ENCODE measurements around the gene MAML2.

MAML2 gene

GRCh38 chr11:96082002-96082899 is 260.7 kb downstream of the MAML2 start:
- no peaks in the 10 kb centered on the region for H3K36me3 ChIP-seq (ENCODE audit: insufficient read depth, low read length)
- no peaks in the 10 kb centered on the region for H3K9me3 ChIP-seq (ENCODE audit: control insufficient read depth, insufficient read depth, low read length)
- no peak overlapping the region for H3K9ac ChIP-seq (ENCODE audit: low read depth, low read length)
- H3K4me1 ChIP-seq (ENCODE audit: insufficient read depth, low read length): peaks cover 33% of the 10 kb centered on the region

DNA sequence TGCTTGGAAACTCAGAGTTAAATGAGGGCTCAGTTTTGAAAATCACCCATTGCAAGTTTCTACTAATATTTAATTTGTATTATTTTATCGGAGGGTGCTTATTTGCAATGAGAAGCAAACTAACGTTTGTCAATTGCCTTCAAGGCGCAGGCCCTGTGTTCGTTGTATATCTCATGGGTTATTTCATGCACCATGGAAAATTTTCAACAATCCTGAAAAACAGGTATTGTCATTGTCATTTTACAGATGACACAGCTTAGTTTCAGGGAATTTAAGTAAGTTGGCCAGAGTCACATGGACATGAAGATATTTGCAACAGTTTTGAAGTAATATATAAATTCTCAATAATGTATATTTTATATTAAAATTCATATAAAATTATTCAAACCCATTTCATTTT is 261.4 kb downstream of the MAML2 start:
- Histone ChIP-seq H3K9me3 (ENCODE audit: control insufficient read depth, insufficient read depth, low read length) (no peaks in the 10 kb centered on the region), H3K4me1 (ENCODE audit: insufficient read depth, low read length) (peaks cover 33% of the 10 kb centered on the region), H3K9ac (ENCODE audit: low read depth, low read length) (no peak overlapping the region), H3K36me3 (ENCODE audit: insufficient read depth, low read length) (no peaks in the 10 kb centered on the region)

GRCh38 chr11:96079691-96080090 is 263.3 kb downstream of the MAML2 start:
- Histone ChIP-seq H3K9me3 (ENCODE audit: control insufficient read depth, insufficient read depth, low read length) (no peaks in the 10 kb centered on the region), H3K9ac (ENCODE audit: low read depth, low read length) (no peak overlapping the region), H3K36me3 (ENCODE audit: insufficient read depth, low read length) (no peaks in the 10 kb centered on the region), H3K4me1 (ENCODE audit: insufficient read depth, low read length) (peaks cover 43% of the 10 kb centered on the region)

DNA sequence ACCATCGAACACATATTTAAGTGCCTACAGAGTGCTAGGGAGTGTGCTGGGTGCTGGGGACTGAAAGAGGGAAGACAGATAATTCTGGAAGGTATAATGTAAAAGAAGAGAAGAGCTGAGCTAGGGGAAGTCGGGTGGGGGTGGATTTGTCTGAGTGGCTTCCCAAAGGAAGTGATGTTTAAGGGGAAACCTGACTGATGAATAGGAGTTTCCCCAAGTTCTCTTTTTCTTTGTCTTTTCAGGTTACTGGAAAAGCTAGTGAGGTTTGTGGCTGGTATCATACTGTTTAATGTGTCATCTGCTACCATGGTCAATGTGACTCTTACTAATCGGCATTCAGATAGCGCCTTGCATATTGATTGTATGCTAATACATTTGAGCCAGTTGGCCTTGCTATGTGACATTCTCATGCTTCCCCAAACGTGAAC is 267.4 kb downstream of the MAML2 start:
- Histone ChIP-seq H3K36me3 (ENCODE audit: insufficient read depth, low read length) (no peaks in the 10 kb centered on the region), H3K4me1 (ENCODE audit: insufficient read depth, low read length) (peaks cover 16% of the 10 kb centered on the region), H3K9me3 (ENCODE audit: control insufficient read depth, insufficient read depth, low read length) (no peaks in the 10 kb centered on the region), H3K9ac (ENCODE audit: low read depth, low read length) (no peak overlapping the region)

GRCh38 chr11:96074551-96075310 is 268.3 kb downstream of the MAML2 start:
- Histone ChIP-seq H3K9me3 (ENCODE audit: control insufficient read depth, insufficient read depth, low read length) (no peaks in the 10 kb centered on the region), H3K9ac (ENCODE audit: low read depth, low read length) (no peak overlapping the region), H3K36me3 (ENCODE audit: insufficient read depth, low read length) (no peaks in the 10 kb centered on the region), H3K4me1 (ENCODE audit: insufficient read depth, low read length) (peaks cover 15% of the 10 kb centered on the region)

GRCh38 chr11:96073536-96073935 is 269.5 kb downstream of the MAML2 start:
- Histone ChIP-seq H3K36me3 (ENCODE audit: insufficient read depth, low read length) (no peaks in the 10 kb centered on the region), H3K9ac (ENCODE audit: low read depth, low read length) (no peak overlapping the region), H3K9me3 (ENCODE audit: control insufficient read depth, insufficient read depth, low read length) (no peaks in the 10 kb centered on the region), H3K4me1 (ENCODE audit: insufficient read depth, low read length) (peaks cover 15% of the 10 kb centered on the region)

- peaks cover 15% of the 10 kb centered on the region for H3K4me1 ChIP-seq (ENCODE audit: insufficient read depth, low read length)
- no peak overlapping the region for H3K9ac ChIP-seq (ENCODE audit: low read depth, low read length)
- H3K36me3 ChIP-seq (ENCODE audit: insufficient read depth, low read length): no peaks in the 10 kb centered on the region
- no peaks in the 10 kb centered on the region for H3K9me3 ChIP-seq (ENCODE audit: control insufficient read depth, insufficient read depth, low read length)
Measured at GRCh38 chr11:96072592-96072991, 270.4 kb downstream of the MAML2 start.

DNA sequence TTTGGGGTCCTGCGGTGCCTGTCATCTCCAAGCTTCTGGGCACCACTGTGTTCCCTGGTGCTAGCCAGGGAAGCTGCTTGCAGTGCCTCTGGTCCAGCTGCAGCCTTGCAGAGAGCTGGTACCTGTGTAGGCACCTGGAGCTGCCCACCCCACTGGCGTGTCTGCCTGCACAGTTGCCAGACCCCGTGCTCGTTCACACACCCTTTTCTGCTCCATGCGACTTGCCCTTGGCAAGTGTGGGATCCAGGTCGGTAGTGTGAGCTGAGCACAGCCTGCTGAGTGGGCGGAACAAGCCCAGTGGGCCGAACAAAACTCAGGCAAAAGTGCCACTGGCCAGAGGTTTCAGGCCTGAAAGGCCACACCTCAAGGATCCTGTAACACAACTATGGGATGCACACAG is 272.5 kb downstream of the MAML2 start:
- no peaks in the 10 kb centered on the region for H3K36me3 ChIP-seq (ENCODE audit: insufficient read depth, low read length)
- H3K9ac ChIP-seq (ENCODE audit: low read depth, low read length): no peak overlapping the region
- H3K4me1 ChIP-seq (ENCODE audit: insufficient read depth, low read length): peaks cover 3% of the 10 kb centered on the region

GRCh38 chr11:96067160-96067559 is 275.8 kb downstream of the MAML2 start:
- Histone ChIP-seq H3K9me3 (ENCODE audit: control insufficient read depth, insufficient read depth, low read length) (no peaks in the 10 kb centered on the region), H3K36me3 (ENCODE audit: insufficient read depth, low read length) (no peaks in the 10 kb centered on the region), H3K4me1 (ENCODE audit: insufficient read depth, low read length) (peaks cover 3% of the 10 kb centered on the region; the same call in 1 of the 2 replicates), H3K9ac (ENCODE audit: low read depth, low read length) (no peak overlapping the region)

More for the DNA sequence above, 272.5 kb downstream of the MAML2 start:
- H3K9me3 ChIP-seq (ENCODE audit: control insufficient read depth, insufficient read depth, low read length): no peaks in the 10 kb centered on the region

- Histone ChIP-seq H3K9me3 (ENCODE audit: control insufficient read depth, insufficient read depth, low read length) (no peaks in the 10 kb centered on the region), H3K36me3 (ENCODE audit: insufficient read depth, low read length) (no peaks in the 10 kb centered on the region), H3K4me1 (ENCODE audit: insufficient read depth, low read length) (peaks cover 6% of the 10 kb centered on the region; the same call in 1 of the 2 replicates), H3K9ac (ENCODE audit: low read depth, low read length) (no peak overlapping the region)
Measured at GRCh38 chr11:96065379-96065778, 277.6 kb downstream of the MAML2 start.

- no peaks in the 10 kb centered on the region for H3K9me3 ChIP-seq (ENCODE audit: control insufficient read depth, insufficient read depth, low read length)
- no peak overlapping the region for H3K9ac ChIP-seq (ENCODE audit: low read depth, low read length)
- H3K36me3 ChIP-seq (ENCODE audit: insufficient read depth, low read length): no peaks in the 10 kb centered on the region
- peaks cover 6% of the 10 kb centered on the region; the same call in 1 of the 2 replicates for H3K4me1 ChIP-seq (ENCODE audit: insufficient read depth, low read length)
Measured at GRCh38 chr11:96063886-96064285, 279.1 kb downstream of the MAML2 start.

GRCh38 chr11:96063053-96063452 is 279.9 kb downstream of the MAML2 start:
- Histone ChIP-seq H3K36me3 (ENCODE audit: insufficient read depth, low read length) (no peaks in the 10 kb centered on the region), H3K4me1 (ENCODE audit: insufficient read depth, low read length) (peaks cover 6% of the 10 kb centered on the region; the same call in 1 of the 2 replicates)

DNA sequence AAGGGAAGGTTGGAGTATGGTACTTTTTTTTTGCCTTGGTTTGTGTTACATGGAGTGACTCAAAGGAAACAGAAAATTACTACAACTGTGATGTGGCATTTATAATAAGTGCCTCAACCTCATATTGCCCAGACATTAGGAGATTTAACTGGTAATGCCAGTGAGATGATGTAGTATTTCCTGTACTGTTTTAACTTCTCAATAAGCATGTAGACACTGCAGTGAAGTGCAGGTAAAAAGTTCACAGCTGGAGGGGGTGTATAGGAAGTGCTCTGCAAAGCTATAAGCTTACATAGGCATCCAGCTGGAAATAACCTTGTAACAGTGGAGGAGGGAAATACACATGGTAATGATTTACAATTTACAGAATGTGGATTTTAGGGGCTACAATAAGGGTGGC is 280.9 kb downstream of the MAML2 start:
- Histone ChIP-seq H3K36me3 (ENCODE audit: insufficient read depth, low read length) (no peaks in the 10 kb centered on the region), H3K9ac (ENCODE audit: low read depth, low read length) (no peak overlapping the region), H3K4me1 (ENCODE audit: insufficient read depth, low read length) (peaks cover 6% of the 10 kb centered on the region; the same call in 1 of the 2 replicates), H3K9me3 (ENCODE audit: control insufficient read depth, insufficient read depth, low read length) (no peaks in the 10 kb centered on the region)

More at GRCh38 chr11:96063053-96063452, 279.9 kb downstream of the MAML2 start:
- Histone ChIP-seq H3K9ac (ENCODE audit: low read depth, low read length) (no peak overlapping the region), H3K9me3 (ENCODE audit: control insufficient read depth, insufficient read depth, low read length) (no peaks in the 10 kb centered on the region)

DNA sequence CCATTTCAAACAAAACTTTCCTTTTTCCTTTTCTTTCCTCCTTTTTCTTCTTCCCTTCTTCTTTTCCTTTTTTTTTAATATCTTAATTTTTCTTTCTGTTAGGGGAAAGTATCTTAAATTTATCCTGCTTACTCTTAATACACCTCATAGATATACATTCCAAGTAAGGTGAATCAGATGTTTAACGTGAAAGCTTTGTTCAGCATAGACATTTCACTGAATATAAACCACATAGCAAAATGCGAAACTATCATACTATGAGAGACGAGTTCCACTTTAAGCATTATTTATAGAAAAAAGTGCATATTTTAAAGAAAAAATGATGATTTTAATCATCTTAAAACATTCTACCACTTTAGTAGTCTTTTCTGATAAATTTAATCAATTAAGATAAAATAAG is 281.3 kb downstream of the MAML2 start:
- Histone ChIP-seq H3K36me3 (ENCODE audit: insufficient read depth, low read length) (no peaks in the 10 kb centered on the region), H3K4me1 (ENCODE audit: insufficient read depth, low read length) (peaks cover 8% of the 10 kb centered on the region), H3K9ac (ENCODE audit: low read depth, low read length) (no peak overlapping the region), H3K9me3 (ENCODE audit: control insufficient read depth, insufficient read depth, low read length) (no peaks in the 10 kb centered on the region)
